Adrenal gland (tissue), 12 donors: Measurements from ENCODE around the gene UST. TPM values are rescaled to one million over a fixed set of nuclear protein-coding genes. Genes with fewer than 3 reads are reported as not detected.

Source experiments
- DNase-seq, 7 donors: peaks; one replicate each; pipeline ENCODE4 v3.0.0-alpha.2; 2019 to 2020
- H3K27ac ChIP-seq, 5 donors: fragments of 200-600 bp; sonication (generic) in 4 of 5; 1 replicate in 3 of 5; 2 replicates in 2 of 5; pipeline versions ENCODE4 v1.5.1 to v1.8.0; 2016 to 2020; ENCODE audit warnings: mild to moderate bottlenecking in 1 of 5
- H3K27me3 ChIP-seq: fragments of 200-600 bp; 2 replicates; pipeline ENCODE4 v1.8.0; 2021
- H3K36me3 ChIP-seq, 2 donors: fragments of 200-600 bp; replicated peaks in 1 of 2; 1 replicate in 1 of 2; 2 replicates in 1 of 2; pipeline versions ENCODE4 v1.5.1 to v1.8.0; 2018 to 2022
- H3K4me1 ChIP-seq, 2 donors: fragments of 200-600 bp; replicated peaks in 1 of 2; 1 replicate in 1 of 2; 2 replicates in 1 of 2; pipeline versions ENCODE4 v1.5.1 to v1.8.0; 2018 to 2021
- H3K4me3 ChIP-seq, 4 donors: fragments of 200-600 bp; sonication (generic) in 3 of 4; one replicate each; pipeline ENCODE4 v1.5.1; 2016 to 2018
- H3K9me3 ChIP-seq, 3 donors: fragments of 200-600 bp; sonication (generic) in 1 of 3; replicated peaks in 1 of 3; 1 replicate in 2 of 3; 2 replicates in 1 of 3; pipeline versions ENCODE4 v1.5.1 to v1.8.0; 2016 to 2021
- POLR2A ChIP-seq, 2 donors: fragments of 450-650 bp; IDR thresholded peaks; one replicate each; pipeline ENCODE4 v1.6.1; 2017; ENCODE audit warnings: antibody characterized with exemption in 2 of 2, mild to moderate bottlenecking in 2 of 2, moderate library complexity in 1 of 2
- WGBS, 4 donors: extraction: QIAGEN DNeasy Blood & Tissue Kit in 2 of 4; methylation state at CpG; one replicate each; pipeline versions ENCODE4 v1.1.5 to v1.1.7; 2013 to 2017; 5-methylcytosine and 5-hydroxymethylcytosine counted together
- intact Hi-C, 2 donors: fragments of 100-400 bp; cut with DNase I; formaldehyde crosslinking; loops; one replicate each; pipeline versions ENCODE4 v1.14.1 to v1.15.0; 2022 to 2023
- polyA plus RNA-seq, 3 donors: library from polyadenylated mRNA; stranded (reverse); fragments of 200-250 nt in 2 of 3; fragments of 350-450 nt in 1 of 3; fragmentation: Illumina TruSeq in 1 of 3; extraction: RNeasy Lipid Tissue Mini Kit (QIAGEN cat#74804) in 1 of 3; gene quantifications; one replicate each; pipeline ENCODE4 v1.2.3, GENCODE V29; 2013 to 2014
- total RNA-seq, 9 donors: library from RNA; depleted of rRNA in 4 of 9; stranded (reverse); fragments of >200 nt in 4 of 9; fragments of 120-200 nt in 1 of 9; fragmentation: NEBNext Ultra II Directional in 1 of 9; extraction: Animal tissue kit (Norgen Biotek cat#: 25700) in 1 of 9; gene quantifications; one replicate each; pipeline versions ENCODE4 v1.1.0 to v1.2.4, GENCODE V29; 2013 to 2023
- TF ChIP-seq, protein P1 (sequence below), 6 experiments: fragments of 450-650 bp in 4 of 6; fragments of 200-600 bp in 2 of 6; sonication (generic) in 1 of 6; IDR thresholded peaks; 1 replicate in 5 of 6; 2 replicates in 1 of 6; pipeline versions ENCODE4 v1.5.1 to v1.8.0; 2016 to 2021; ENCODE audit warnings: antibody characterized with exemption in 6 of 6, mild to moderate bottlenecking in 2 of 6, moderate library complexity in 1 of 6
- donor health status: healthy with polysubstance abuse.
- donor health status: Bipolar disorder and iron deficiency.
- donor health status: DM: yes; HTN: yes; CAD: no.
- donor health status: DM: no; HTN: no; CAD: no.
- donor health status: DM: no; HTN: no; CAD: no.
- donor health status: DM: yes; HTN: yes; CAD: no.

Gene UST
- total and polyA plus RNA-seq, 12 donors = 5.9 to 37.4 (median 18.3) TPM

DNA sequence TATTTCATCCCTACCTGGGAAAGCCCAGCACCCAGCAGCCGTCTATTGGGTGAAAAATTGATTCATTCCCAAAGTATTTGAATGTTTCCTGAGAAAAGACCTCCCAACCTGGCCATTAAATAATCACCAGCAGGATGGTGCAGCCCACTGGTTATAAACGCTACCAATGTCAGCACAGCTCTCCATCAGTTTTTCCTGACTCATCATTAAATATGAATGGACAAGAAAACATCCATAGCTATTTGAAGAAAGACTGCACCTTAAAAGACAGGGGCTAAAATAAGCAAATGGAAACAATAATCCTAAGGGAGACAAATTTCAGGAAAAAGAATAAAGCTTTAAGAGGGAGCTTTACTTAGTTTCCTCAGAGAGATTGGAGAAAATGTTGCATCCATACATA, 261.9 kb downstream of the UST start:
- WGBS, 4 donors = 69 to 95% (median 93%) methylated on average over 2 of the region's 2 CpGs

DNA sequence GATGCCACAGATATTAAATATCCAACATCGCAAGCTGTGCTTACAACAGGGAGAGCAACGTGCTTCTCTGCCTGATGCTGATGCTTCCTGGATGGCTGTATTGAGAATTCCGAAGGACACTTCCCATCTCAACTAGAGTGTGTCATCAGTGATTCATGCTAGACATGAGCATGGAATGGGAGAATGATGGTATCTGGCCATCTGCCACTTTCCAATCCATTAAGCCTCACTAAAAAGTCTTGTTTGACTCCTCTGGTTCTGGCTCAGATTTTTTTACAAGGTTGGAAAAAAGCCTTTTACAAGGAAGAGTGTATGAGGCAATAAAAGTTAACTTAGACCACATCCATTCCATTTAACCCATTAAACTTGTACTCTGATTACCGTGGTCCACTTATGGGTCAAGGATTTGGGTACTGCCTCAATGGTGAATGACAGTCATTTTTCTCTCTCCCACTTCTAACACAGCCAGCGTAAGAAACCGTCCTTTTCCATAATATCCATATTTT, 265.3 kb downstream of the UST start:
- DNase-seq = peak; percentile 72 to 86 (median 80)
- intact Hi-C loops = no loop called here
- WGBS, 4 donors = 48 to 55% (median 50%) methylated on average over 6 of the region's 6 CpGs

More for the DNA sequence above, 261.9 kb downstream of the UST start:
- no peak overlapping the region for H3K27ac ChIP-seq
- no peak overlapping the region for H3K4me3 ChIP-seq
- DNase-seq = no peak
- no peaks in the 10 kb centered on the region for H3K27me3 ChIP-seq
- no peaks in the 10 kb centered on the region for H3K36me3 ChIP-seq
- intact Hi-C loops = no loop called here
- no peaks in the 10 kb centered on the region for H3K9me3 ChIP-seq
- TF ChIP-seq, protein P1, sequence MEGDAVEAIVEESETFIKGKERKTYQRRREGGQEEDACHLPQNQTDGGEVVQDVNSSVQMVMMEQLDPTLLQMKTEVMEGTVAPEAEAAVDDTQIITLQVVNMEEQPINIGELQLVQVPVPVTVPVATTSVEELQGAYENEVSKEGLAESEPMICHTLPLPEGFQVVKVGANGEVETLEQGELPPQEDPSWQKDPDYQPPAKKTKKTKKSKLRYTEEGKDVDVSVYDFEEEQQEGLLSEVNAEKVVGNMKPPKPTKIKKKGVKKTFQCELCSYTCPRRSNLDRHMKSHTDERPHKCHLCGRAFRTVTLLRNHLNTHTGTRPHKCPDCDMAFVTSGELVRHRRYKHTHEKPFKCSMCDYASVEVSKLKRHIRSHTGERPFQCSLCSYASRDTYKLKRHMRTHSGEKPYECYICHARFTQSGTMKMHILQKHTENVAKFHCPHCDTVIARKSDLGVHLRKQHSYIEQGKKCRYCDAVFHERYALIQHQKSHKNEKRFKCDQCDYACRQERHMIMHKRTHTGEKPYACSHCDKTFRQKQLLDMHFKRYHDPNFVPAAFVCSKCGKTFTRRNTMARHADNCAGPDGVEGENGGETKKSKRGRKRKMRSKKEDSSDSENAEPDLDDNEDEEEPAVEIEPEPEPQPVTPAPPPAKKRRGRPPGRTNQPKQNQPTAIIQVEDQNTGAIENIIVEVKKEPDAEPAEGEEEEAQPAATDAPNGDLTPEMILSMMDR (IDR thresholded peaks at IDR 0.05) = no peak
- no peak for TF ChIP-seq POLR2A (IDR thresholded peaks at IDR 0.05)
- no peaks in the 10 kb centered on the region for H3K4me1 ChIP-seq

DNA sequence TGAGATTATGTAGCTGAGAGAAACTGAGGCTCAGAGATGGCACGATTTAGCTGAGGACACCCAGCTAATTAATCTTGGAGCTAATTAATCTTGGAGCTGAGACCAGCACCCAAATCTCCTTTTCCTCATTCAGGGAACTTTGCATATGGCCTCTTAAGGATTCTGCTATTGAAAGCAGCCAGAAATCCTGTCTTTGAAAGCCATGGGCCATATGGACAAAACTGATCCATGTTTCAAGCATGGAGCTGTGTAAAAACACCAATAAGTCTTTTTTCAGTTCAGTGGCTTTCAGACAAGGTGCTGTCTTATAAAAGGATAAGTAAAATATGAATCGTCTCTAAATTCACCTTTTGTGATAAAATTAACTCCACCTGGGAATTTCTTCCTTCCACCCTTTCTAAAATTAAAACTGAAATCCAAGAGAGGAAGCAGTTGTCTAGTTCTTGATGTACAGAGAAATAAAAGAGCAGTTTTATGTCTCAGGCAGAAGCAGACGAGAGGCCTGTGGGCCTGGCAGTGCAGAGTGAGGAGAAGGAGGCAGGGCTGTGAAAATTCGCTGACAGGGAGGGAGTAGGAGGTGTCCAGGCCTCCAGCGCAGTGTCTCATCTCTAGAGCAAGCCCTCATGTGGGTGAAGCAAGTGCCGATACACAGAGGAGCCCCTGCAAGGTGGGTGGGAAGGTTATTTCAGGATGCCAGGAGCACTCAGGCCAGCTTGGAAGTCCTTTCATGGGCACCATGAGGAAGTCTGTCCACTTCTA, 266.9 kb downstream of the UST start:
- intact Hi-C loops = no loop called here
- no peak for DNase-seq
- 87 to 90% (median 89%) methylated on average over 6 of the region's 6 CpGs for WGBS, 4 donors
- H3K27me3 ChIP-seq = no peaks in the 10 kb centered on the region
- no peak overlapping the region for H3K27ac ChIP-seq
- H3K9me3 ChIP-seq = no peaks in the 10 kb centered on the region
- no peak overlapping the region for H3K4me3 ChIP-seq
- H3K36me3 ChIP-seq = no peaks in the 10 kb centered on the region
- no peak for TF ChIP-seq POLR2A (IDR thresholded peaks at IDR 0.05)
- TF ChIP-seq, protein P1 (IDR thresholded peaks at IDR 0.05) = no peak
- no peaks in the 10 kb centered on the region for H3K4me1 ChIP-seq

More for the DNA sequence above, 265.3 kb downstream of the UST start:
- no peaks in the 10 kb centered on the region for H3K27me3 ChIP-seq
- peak overlapping the region in 4 of 5 donors; percentile 45 to 79 (median 68) for H3K27ac ChIP-seq
- peak in 1 of 2 donors; percentile 71 for TF ChIP-seq POLR2A (IDR thresholded peaks at IDR 0.05)
- TF ChIP-seq, protein P1 (IDR thresholded peaks at IDR 0.05) = no peak
- H3K9me3 ChIP-seq = no peaks in the 10 kb centered on the region
- H3K36me3 ChIP-seq = no peaks in the 10 kb centered on the region
- no peaks in the 10 kb centered on the region for H3K4me1 ChIP-seq
- H3K4me3 ChIP-seq = no peak overlapping the region

DNA sequence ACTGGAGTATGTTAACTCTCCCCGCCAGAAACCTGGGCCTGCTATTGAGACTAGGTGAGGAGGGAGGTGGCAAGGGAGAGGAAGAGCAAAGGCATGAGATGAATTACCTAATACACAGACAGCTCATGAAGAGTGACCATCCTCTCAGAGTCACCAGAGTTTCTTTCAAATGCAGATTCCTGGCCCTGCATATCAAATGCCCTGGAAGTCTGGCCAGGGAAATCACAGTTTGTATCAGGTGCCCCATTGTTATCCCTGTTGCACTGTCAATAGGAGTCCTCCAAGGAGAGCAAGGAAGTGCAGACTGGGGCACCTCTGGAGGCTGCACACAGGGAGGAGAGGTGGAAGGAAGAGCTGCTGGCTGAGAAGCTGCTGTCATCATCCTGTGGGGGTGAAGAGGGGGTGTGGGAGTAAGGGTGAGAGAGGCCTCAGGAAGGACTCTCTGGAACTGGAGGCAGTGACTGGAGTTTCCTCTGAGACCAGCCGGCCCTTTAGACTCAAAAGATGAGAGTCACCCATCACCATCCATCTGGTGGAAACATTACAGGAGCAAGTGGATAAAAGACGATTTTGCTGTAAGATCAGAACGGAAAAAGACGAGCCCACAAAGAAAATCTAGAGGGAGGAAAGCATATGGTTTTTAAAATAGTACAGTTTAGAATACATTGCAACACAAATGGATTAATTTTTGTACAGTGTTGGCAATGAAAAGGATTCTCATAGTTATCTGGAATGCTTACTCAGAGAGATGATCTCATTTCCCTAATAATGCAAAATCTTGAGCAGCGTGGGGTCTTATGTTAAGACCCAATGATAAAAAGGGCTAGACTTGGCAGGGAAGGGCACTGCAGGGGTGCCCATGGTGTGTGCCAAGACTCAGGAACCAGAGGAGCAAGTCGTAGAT, 268.1 kb downstream of the UST start:
- Histone ChIP-seq H3K4me1 (no peaks in the 10 kb centered on the region), H3K36me3 (no peaks in the 10 kb centered on the region), H3K9me3 (no peaks in the 10 kb centered on the region), H3K4me3 (no peak overlapping the region), H3K27ac (no peak overlapping the region), H3K27me3 (no peaks in the 10 kb centered on the region)
- TF ChIP-seq, protein P1 (IDR thresholded peaks at IDR 0.05) = no peak
- no peak for TF ChIP-seq POLR2A (IDR thresholded peaks at IDR 0.05)
- DNase-seq = no peak
- WGBS, 4 donors = 65 to 78% (median 68%) methylated on average over 7 of the region's 7 CpGs
- intact Hi-C loops = no loop called here
